Neuronal stem cell (in vitro differentiated cells): Measurements from ENCODE around the gene DNASE2B.

Experiments
- DNase-seq: peaks from one replicate; pipeline ENCODE4 v3.0.0-alpha.2; 2013; ENCODE audit warnings: low spot score
- H2AFZ ChIP-seq: one replicate; pipeline ENCODE4 v1.6.1; 2013; ENCODE audit warnings: mild to moderate bottlenecking, low read length, inconsistent platforms
- H2AK5ac ChIP-seq: 2 replicates; pipeline ENCODE4 v1.6.1; 2013; ENCODE audit warnings: low read depth, mild to moderate bottlenecking, inconsistent platforms, low read length, moderate library complexity, mixed read lengths
- H2BK120ac ChIP-seq: 2 replicates; pipeline ENCODE4 v1.6.1; 2013; ENCODE audit warnings: low read depth, mild to moderate bottlenecking, inconsistent platforms, low read length, moderate library complexity, mixed read lengths
- H2BK12ac ChIP-seq: one replicate; pipeline ENCODE4 v1.6.1; 2013; ENCODE audit warnings: low read length, inconsistent platforms
- H2BK15ac ChIP-seq: 2 replicates; pipeline ENCODE4 v1.6.1; 2013; ENCODE audit warnings: mild to moderate bottlenecking, low read length, inconsistent platforms, mixed read lengths
- H2BK5ac ChIP-seq: one replicate; pipeline ENCODE4 v1.6.1; 2013; ENCODE audit warnings: inconsistent platforms, mild to moderate bottlenecking, low read length, moderate library complexity
- H3K14ac ChIP-seq: one replicate; pipeline ENCODE4 v1.6.1; 2013; ENCODE audit warnings: low read length, inconsistent platforms
- H3K18ac ChIP-seq: 2 replicates; pipeline ENCODE4 v1.6.1; 2013; ENCODE audit warnings: low read length, inconsistent platforms
- H3K23ac ChIP-seq: 2 replicates; pipeline ENCODE4 v1.6.1; 2013; ENCODE audit warnings: low read depth, mild to moderate bottlenecking, mixed read lengths, low read length, inconsistent platforms; ENCODE audit not compliant: poor library complexity
- H3K27ac ChIP-seq: replicated peaks from 3 replicates; pipeline ENCODE4 v1.5.1; 2013; ENCODE audit warnings: low read length, inconsistent platforms
- H3K27me3 ChIP-seq, 3 experiments: 2 replicates each; pipeline ENCODE4 v1.6.1; 2013; ENCODE audit warnings: low read length in 3 of 3, mild to moderate bottlenecking in 2 of 3, inconsistent platforms in 1 of 3, low read depth in 1 of 3, mixed read lengths in 1 of 3, moderate library complexity in 1 of 3; ENCODE audit not compliant: control insufficient read depth in 3 of 3, insufficient read depth in 3 of 3
- H3K36me3 ChIP-seq, 2 donors: replicated peaks in 1 of 2; 2 replicates each; pipeline ENCODE4 v1.6.1; 2013; ENCODE audit warnings: low read length in 2 of 2; ENCODE audit not compliant: control insufficient read depth in 2 of 2, insufficient read depth in 2 of 2
- H3K4ac ChIP-seq: 2 replicates; pipeline ENCODE4 v1.6.1; 2013; ENCODE audit warnings: inconsistent platforms, mild to moderate bottlenecking, low read length, moderate library complexity
- H3K4me1 ChIP-seq, 2 donors: 1 replicate in 1 of 2; 2 replicates in 1 of 2; pipeline ENCODE4 v1.6.1; 2013; ENCODE audit warnings: low read length in 2 of 2, low read depth in 1 of 2; ENCODE audit not compliant: control insufficient read depth in 2 of 2, insufficient read depth in 1 of 2
- H3K4me2 ChIP-seq: one replicate; pipeline ENCODE4 v1.6.1; 2013; ENCODE audit warnings: mild to moderate bottlenecking, low read length, inconsistent platforms; ENCODE audit not compliant: insufficient read depth, poor library complexity, severe bottlenecking
- H3K4me3 ChIP-seq, 2 donors: 2 replicates each; pipeline ENCODE4 v1.5.1; 2013; ENCODE audit warnings: low read length in 2 of 2, mild to moderate bottlenecking in 2 of 2, inconsistent platforms in 1 of 2, moderate library complexity in 1 of 2
- H3K79me1 ChIP-seq: one replicate; pipeline ENCODE4 v1.6.1; 2013; ENCODE audit warnings: low read depth, mild to moderate bottlenecking, inconsistent platforms, low read length, moderate library complexity
- H3K9ac ChIP-seq: one replicate; pipeline ENCODE4 v1.6.1; 2013; ENCODE audit warnings: mild to moderate bottlenecking, low read depth, low read length, inconsistent platforms; ENCODE audit not compliant: poor library complexity
- H3K9me3 ChIP-seq, 2 donors: replicated peaks in 1 of 2; 2 replicates each; pipeline versions ENCODE3 to v1.6.1; 2013; ENCODE audit warnings: low read length in 2 of 2, mild to moderate bottlenecking in 2 of 2, inconsistent platforms in 1 of 2, low read depth in 1 of 2, mixed read lengths in 1 of 2, moderate library complexity in 1 of 2; ENCODE audit not compliant: control insufficient read depth in 2 of 2, insufficient read depth in 1 of 2
- H4K8ac ChIP-seq: one replicate; pipeline ENCODE4 v1.6.1; 2013; ENCODE audit warnings: low read depth, mild to moderate bottlenecking, inconsistent platforms, low read length, moderate library complexity
- H4K91ac ChIP-seq: one replicate; pipeline ENCODE4 v1.6.1; 2013; ENCODE audit warnings: low read length, low read depth, mild to moderate bottlenecking, inconsistent platforms; ENCODE audit not compliant: poor library complexity
- WGBS, 2 donors: extraction: QIAGEN DNeasy Blood & Tissue Kit; methylation state at CpG; one replicate each; pipeline ENCODE4 v1.1.7; 2013; ENCODE audit warnings: missing lambda C conversion rate in 2 of 2, mixed read lengths in 1 of 2; ENCODE audit not compliant: insufficient read length in 2 of 2, insufficient replicate concordance in 1 of 2; ENCODE audit errors: extremely low coverage in 2 of 2; 5-methylcytosine and 5-hydroxymethylcytosine counted together

Gene DNASE2B

GRCh38 chr1:84363622-84364021 lies 34.7 kb upstream of the DNASE2B start:
- Histone ChIP-seq H3K23ac (no peak overlapping the region), H3K4ac (no peak overlapping the region), H4K91ac (no peak overlapping the region), H3K27ac (no peak overlapping the region), H3K4me2 (no peak overlapping the region), H2BK5ac (no peak overlapping the region), H3K9me3 (peaks cover 0 to 2% of the 10 kb centered on the region in 2 donors), H4K8ac (no peak overlapping the region), H2BK120ac (no peak overlapping the region), H3K27me3 (no peaks in the 10 kb centered on the region), H3K4me1 (peaks cover 0 to 3% of the 10 kb centered on the region in 2 donors), H3K9ac (no peak overlapping the region), H3K79me1 (no peaks in the 10 kb centered on the region), H2BK12ac (no peak overlapping the region), H2BK15ac (no peak overlapping the region), H3K36me3 (no peaks in the 10 kb centered on the region), H2AFZ (no peak overlapping the region), H3K18ac (no peak overlapping the region), H2AK5ac (no peak overlapping the region), H3K4me3 (no peak overlapping the region), H3K14ac (no peak overlapping the region)
- WGBS, 2 donors, result no CpG with 5 or more reads among the region's 5 CpGs
- DNase-seq, result no peak

GRCh38 chr1:84365225-84366221 lies 32.8 kb upstream of the DNASE2B start:
- H2AK5ac ChIP-seq, result no peak overlapping the region
- DNase-seq, result no peak
- H2BK12ac ChIP-seq, result no peak overlapping the region
- H3K4ac ChIP-seq, result no peak overlapping the region
- H2BK120ac ChIP-seq, result no peak overlapping the region
- WGBS, 2 donors, result no CpG with 5 or more reads among the region's 3 CpGs
- no peak overlapping the region for H3K23ac ChIP-seq
- H3K9ac ChIP-seq, result no peak overlapping the region
- H3K27me3 ChIP-seq, result no peaks in the 10 kb centered on the region
- H3K4me1 ChIP-seq, result peaks cover 0 to 5% of the 10 kb centered on the region in 2 donors
- no peak overlapping the region for H2BK15ac ChIP-seq
- H3K27ac ChIP-seq, result no peak overlapping the region
- no peaks in the 10 kb centered on the region for H3K36me3 ChIP-seq
- peaks cover 0 to 2% of the 10 kb centered on the region in 2 donors for H3K9me3 ChIP-seq
- H2BK5ac ChIP-seq, result no peak overlapping the region
- no peak overlapping the region for H3K4me2 ChIP-seq
- no peak overlapping the region for H3K18ac ChIP-seq
- H3K79me1 ChIP-seq, result no peaks in the 10 kb centered on the region
- no peak overlapping the region for H4K91ac ChIP-seq
- H3K4me3 ChIP-seq, result no peak overlapping the region
- peak overlapping the region; percentile 54 for H2AFZ ChIP-seq
- H3K14ac ChIP-seq, result no peak overlapping the region
- H4K8ac ChIP-seq, result no peak overlapping the region

DNA sequence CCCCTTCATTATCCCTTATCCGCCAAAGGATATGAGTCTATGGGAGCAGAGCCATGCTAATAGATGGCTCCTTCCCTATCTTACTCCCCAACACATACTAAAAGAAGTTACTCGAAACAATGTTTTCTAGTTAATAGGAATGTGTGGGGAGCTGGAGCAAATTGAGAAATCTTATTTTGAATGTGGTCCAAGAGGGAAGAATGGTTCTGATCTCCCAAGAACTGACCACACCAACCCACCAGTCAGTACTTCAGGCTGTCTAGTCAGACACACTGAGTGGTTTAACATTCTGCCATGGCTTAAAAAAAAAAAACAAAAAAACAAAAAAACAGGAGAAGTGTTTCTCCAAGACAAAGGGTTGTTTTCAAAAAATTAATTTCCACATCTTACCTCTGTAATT lies 31.5 kb upstream of the DNASE2B start:
- H2BK15ac ChIP-seq, result no peak overlapping the region
- no peaks in the 10 kb centered on the region for H3K27me3 ChIP-seq
- no peak overlapping the region for H3K23ac ChIP-seq
- H3K36me3 ChIP-seq, result no peaks in the 10 kb centered on the region
- WGBS, 2 donors, result no CpG with 5 or more reads among the region's 2 CpGs
- H2BK120ac ChIP-seq, result no peak overlapping the region
- H4K91ac ChIP-seq, result no peak overlapping the region
- no peak overlapping the region for H2AK5ac ChIP-seq
- H3K14ac ChIP-seq, result no peak overlapping the region
- no peak overlapping the region for H3K4me2 ChIP-seq
- H2AFZ ChIP-seq, result no peak overlapping the region
- H2BK12ac ChIP-seq, result no peak overlapping the region
- H2BK5ac ChIP-seq, result no peak overlapping the region
- no peaks in the 10 kb centered on the region for H3K79me1 ChIP-seq
- H3K4me1 ChIP-seq, result peaks cover 0 to 5% of the 10 kb centered on the region in 2 donors
- H3K9ac ChIP-seq, result no peak overlapping the region
- H3K4ac ChIP-seq, result no peak overlapping the region
- DNase-seq, result no peak
- H4K8ac ChIP-seq, result no peak overlapping the region
- no peak overlapping the region for H3K27ac ChIP-seq
- H3K4me3 ChIP-seq, result no peak overlapping the region
- H3K9me3 ChIP-seq, result peaks cover 0 to 2% of the 10 kb centered on the region in 2 donors
- H3K18ac ChIP-seq, result no peak overlapping the region

- no peak overlapping the region for H3K9ac ChIP-seq
- H2AFZ ChIP-seq, result no peak overlapping the region
- no peak overlapping the region for H2BK12ac ChIP-seq
- no peak overlapping the region for H4K91ac ChIP-seq
- H3K23ac ChIP-seq, result no peak overlapping the region
- no peak overlapping the region for H3K4ac ChIP-seq
- peaks cover 0 to 5% of the 10 kb centered on the region in 2 donors for H3K4me1 ChIP-seq
- no peak for DNase-seq
- no peak overlapping the region for H2BK5ac ChIP-seq
- H2AK5ac ChIP-seq, result no peak overlapping the region
- H4K8ac ChIP-seq, result no peak overlapping the region
- H2BK15ac ChIP-seq, result no peak overlapping the region
- no peak overlapping the region for H3K4me2 ChIP-seq
- H3K4me3 ChIP-seq, result no peak overlapping the region
- H2BK120ac ChIP-seq, result no peak overlapping the region
- H3K36me3 ChIP-seq, result no peaks in the 10 kb centered on the region
- no CpG with 5 or more reads among the region's 1 CpG for WGBS, 2 donors
- H3K18ac ChIP-seq, result no peak overlapping the region
- no peaks in the 10 kb centered on the region for H3K27me3 ChIP-seq
- H3K79me1 ChIP-seq, result no peaks in the 10 kb centered on the region
- no peak overlapping the region for H3K27ac ChIP-seq
- H3K14ac ChIP-seq, result no peak overlapping the region
- H3K9me3 ChIP-seq, result peaks cover 0 to 2% of the 10 kb centered on the region in 2 donors
Observed at GRCh38 chr1:84367219-84367618, 31.1 kb upstream of the DNASE2B start.
